Right renal cortex interstitium (tissue), 3 donors: ENCODE results near the gene CARHSP1. TPM values are rescaled to one million over a fixed set of nuclear protein-coding genes. Genes with fewer than 3 reads are reported as not detected.
"Not testable (repeated sequence)": the region's sequence is repeated elsewhere in the genome, so short reads cannot be mapped to it uniquely, and the experiment has no call there.

ENCODE experiments used
- DNase-seq, 3 donors: peaks; one replicate each; pipeline ENCODE4 v3.0.0-alpha.2; 2013; ENCODE audit warnings: low read depth in 3 of 3, low spot score in 2 of 3
- polyA plus RNA-seq, 3 donors: library from polyadenylated mRNA; unstranded; fragments of 120-200 nt; gene quantifications; one replicate each; pipeline ENCODE4 v1.2.1, GENCODE V29; 2013; ENCODE audit not compliant: insufficient read length in 3 of 3

CARHSP1 gene
- polyA plus RNA-seq, 3 donors = 64.9 to 74.6 (median 65.4) TPM

GRCh38 chr16:8893976-8894690 lies 25.3 kb upstream of the CARHSP1 start:
- DNase-seq = no peak

- no peak for DNase-seq
Measured at GRCh38 chr16:8893426-8893825, 24.6 kb upstream of the CARHSP1 start.

- no peak for DNase-seq
Measured at GRCh38 chr16:8892101-8892575, 23.3 kb upstream of the CARHSP1 start.

- DNase-seq = no peak
Measured at GRCh38 chr16:8890549-8890921, 21.7 kb upstream of the CARHSP1 start.

- no peak for DNase-seq
Measured at GRCh38 chr16:8889893-8890548, 21.2 kb upstream of the CARHSP1 start.

GRCh38 chr16:8888951-8889892 lies 20.4 kb upstream of the CARHSP1 start:
- no peak for DNase-seq

- DNase-seq = no peak
Measured at GRCh38 chr16:8887952-8888560, 19.2 kb upstream of the CARHSP1 start.

GRCh38 chr16:8887431-8887765 lies 18.6 kb upstream of the CARHSP1 start:
- no peak for DNase-seq

- no peak for DNase-seq
Measured at GRCh38 chr16:8886593-8887430, 18.0 kb upstream of the CARHSP1 start.

- no peak for DNase-seq
Measured at GRCh38 chr16:8885674-8886592, 17.1 kb upstream of the CARHSP1 start.

GRCh38 chr16:8882725-8883377 lies 14.0 kb upstream of the CARHSP1 start:
- no peak for DNase-seq

- DNase-seq = no peak
Measured at GRCh38 chr16:8882041-8882617, 13.3 kb upstream of the CARHSP1 start, which contains the start of gene LITAFD. Gene LITAFD, plus strand, starts transcription at chr16:8882351. Its CDS starts 2,005 bp downstream, at chr16:8884356.

GRCh38 chr16:8880839-8881510 lies 12.2 kb upstream of the CARHSP1 start:
- no peak for DNase-seq

- no peak for DNase-seq
Measured at GRCh38 chr16:8878523-8878911, 9.7 kb upstream of the CARHSP1 start.

- no peak for DNase-seq
Measured at GRCh38 chr16:8877894-8878522, 9.2 kb upstream of the CARHSP1 start.

GRCh38 chr16:8875317-8875716 lies 6.5 kb upstream of the CARHSP1 start:
- DNase-seq = not testable (repeated sequence)

GRCh38 chr16:8874388-8874787 lies 5.6 kb upstream of the CARHSP1 start:
- no peak for DNase-seq
